Stimulated activated CD4-positive, alpha-beta T cell treated with anti-CD3 and anti-CD28 coated beads, Interleukin-15, amount 100 ng/mL, for 24 hours (primary cell): ENCODE data around the gene PGM2.
A peak's percentile ranks its signal among the peaks of the same experiment; 100 is the strongest.
"Not testable (repeated sequence)": the region's sequence is repeated elsewhere in the genome, so short reads cannot be mapped to it uniquely, and the experiment has no call there.

ENCODE experiments used
- DNase-seq: peaks from one replicate; pipeline ENCODE4 v3.0.0-alpha.2; 2020

Gene PGM2

GRCh38 chr4:37826295-37827029 lies at the start of gene PGM2:
Gene PGM2, plus strand, starts transcription at chr4:37826686. Its CDS starts 47 bp downstream, at chr4:37826733.
- peak; percentile 95 for DNase-seq

GRCh38 chr4:37779896-37780295 lies 46.6 kb upstream of the PGM2 start:
- no peak for DNase-seq

DNA sequence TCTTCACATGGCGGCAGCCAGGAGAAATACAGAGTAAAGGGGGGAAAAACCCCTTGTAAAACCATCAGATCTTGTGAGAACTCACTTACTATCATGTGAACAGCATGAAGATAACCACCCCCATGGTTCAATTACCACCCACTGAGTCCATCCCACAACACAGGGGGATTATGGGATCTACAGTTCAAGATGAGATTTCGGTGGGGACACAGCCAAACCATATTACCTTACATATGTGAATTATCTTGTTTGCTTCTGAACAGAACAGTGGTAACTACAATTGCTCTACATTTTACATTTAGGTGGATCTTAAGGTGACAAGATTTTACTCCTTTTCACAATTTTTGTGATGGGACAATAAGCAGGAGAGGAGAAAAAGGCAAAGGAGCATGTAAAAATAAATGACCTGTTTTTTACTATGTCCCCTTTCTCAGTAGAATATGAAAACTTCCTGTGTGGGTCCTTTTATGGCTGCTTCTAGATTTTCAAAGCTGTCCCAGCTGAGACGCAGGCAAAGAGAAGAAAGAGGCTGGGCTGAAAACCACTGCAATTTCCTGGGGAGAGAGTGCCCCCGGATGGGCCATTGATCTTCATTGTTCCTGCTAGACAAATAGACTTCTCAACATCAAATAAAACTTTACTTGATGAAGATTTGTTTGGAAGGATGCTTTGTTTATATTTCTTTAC lies 45.9 kb upstream of the PGM2 start:
- peak; percentile 29 for DNase-seq

- DNase-seq: no peak
These were observed 45.4 kb upstream of the PGM2 start for GRCh38 chr4:37781131-37781455.

- not testable (repeated sequence) for DNase-seq
These were observed 40.2 kb upstream of the PGM2 start for GRCh38 chr4:37786267-37786666.

DNA sequence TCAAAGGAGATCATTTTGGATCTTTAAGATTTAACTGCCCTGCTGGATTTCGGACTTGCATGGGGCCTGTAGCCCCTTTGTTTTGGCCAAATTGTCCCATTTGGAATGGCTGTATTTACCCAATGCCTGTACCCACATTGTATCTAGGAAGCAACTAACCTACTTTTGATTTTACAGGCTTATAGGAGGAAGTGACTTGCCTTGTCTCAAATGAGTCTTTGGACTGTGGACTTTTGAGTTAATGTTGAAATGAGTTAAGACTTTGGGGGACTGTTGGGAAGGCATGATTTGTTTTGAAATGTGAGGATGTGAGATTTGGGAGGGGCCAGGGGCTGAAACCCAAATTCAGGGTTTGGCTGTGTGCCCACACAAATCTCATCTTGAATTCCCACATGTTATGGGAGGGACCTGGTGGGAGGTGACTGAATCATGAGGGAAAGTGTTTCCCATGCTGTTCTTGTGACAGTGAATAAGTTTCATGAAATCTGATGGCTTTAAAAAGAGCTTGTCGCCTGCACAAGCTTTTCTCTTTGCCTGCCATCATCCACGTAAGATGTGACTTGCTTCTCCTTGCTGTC lies 38.5 kb upstream of the PGM2 start:
- DNase-seq: not testable (repeated sequence)

DNA sequence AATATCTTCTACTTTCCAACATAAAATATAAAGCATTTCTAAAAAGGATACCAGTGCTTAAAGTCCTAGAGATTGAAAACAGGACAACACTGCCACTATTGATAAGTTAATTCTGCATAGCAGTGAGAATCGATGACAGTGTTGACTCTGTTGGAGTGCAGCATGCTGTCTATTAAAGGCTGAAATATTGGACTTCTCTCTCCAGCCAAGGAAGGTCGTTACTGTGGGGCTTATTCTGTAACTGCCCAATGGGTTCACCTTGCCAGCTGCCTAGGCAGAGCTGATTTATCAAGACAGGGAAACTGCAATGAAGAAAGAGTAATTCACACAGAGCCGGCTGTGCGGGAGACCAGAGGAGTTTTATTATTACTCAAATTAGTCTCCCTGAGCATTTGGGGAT lies 37.7 kb upstream of the PGM2 start:
- DNase-seq: no peak

DNA sequence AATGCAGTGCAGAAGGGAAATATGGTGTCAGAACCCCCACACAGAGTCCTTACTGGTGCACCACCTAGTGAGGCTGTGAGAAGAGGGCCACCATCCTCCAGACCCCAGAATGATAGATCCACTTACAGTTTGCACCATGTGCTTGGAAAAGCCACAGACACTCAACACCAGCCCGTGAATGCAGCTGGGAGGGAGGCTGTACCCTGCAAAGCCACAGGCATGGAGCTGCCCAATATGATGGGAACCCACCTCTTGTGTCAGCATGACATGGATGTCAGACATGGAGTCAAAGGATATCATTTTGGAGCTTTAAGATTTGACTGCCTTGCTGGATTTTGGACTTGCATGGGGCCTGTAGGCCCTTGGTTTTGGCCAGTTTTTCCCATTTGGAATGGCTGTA lies 34.2 kb upstream of the PGM2 start:
- no peak for DNase-seq

DNA sequence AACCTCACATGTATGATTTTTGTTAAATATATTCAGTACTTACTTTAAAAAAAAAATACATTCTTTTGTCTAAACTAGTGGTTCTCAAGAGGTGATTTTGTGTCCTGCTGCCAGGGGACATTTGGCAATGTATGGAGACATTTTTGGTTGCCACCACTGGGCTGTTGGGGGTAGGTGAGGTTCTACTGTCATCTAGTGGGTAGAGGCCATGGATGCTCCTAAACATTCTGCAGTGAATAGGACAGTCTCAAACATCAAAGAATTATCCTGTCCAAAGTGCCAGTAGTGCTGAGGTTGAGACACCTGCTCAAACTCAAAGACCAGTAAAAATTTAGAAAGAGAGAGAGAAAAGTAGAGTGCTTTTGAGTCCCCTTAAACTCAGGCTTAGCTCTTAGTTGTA lies 32.9 kb upstream of the PGM2 start:
- no peak for DNase-seq

- no peak for DNase-seq
These were observed 32.4 kb upstream of the PGM2 start for GRCh38 chr4:37794056-37794455.

DNA sequence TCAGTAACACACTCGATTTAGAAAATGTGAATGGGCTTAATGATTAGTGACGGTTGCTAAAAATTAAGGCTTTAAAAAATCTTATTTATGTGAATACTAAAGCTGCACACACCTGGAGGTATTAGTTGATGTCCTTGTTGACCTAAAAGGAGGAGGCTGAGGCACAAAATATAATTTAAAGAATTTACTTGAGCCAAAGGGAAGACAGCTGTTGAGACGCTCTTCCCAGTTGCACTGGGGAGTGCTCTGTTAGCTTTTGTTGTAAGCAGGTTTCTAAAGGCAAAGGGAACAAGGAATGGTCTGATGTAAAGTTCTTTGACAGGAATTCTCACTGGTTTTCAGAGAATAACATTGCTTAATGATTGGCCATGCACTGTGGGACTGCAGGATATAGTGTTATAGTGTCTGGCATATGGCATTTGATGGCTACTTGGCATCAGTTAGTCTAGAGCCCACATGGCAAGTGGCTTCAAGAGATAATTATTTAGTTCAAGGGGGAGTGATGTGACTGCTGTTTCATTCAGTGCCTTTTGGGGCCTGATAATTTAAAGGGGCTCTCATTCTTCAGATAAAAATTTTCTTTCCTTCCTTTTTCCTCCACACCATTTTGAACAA lies 30.8 kb upstream of the PGM2 start:
- DNase-seq: no peak

- DNase-seq: no peak
These were observed 29.1 kb upstream of the PGM2 start for GRCh38 chr4:37797374-37797773.

DNA sequence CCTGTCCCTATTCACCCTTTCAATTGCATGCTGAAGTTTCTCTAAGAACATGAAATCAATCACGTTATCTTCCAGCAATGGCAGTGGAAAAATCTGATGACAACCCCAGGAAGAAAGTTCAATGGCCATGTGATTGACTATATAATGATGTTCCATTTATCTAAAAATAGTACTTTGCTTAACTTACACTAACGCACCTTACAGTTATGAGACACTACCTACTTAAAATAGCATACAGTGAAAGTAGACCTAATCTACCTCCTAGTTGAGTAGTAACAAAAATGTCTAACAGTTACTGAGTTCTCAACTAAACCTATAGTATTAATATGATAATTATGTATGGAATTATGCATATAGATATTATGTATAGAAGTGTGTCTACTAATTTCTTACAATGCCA lies 28.6 kb upstream of the PGM2 start:
- DNase-seq: no peak

- no peak for DNase-seq
These were observed 27.9 kb upstream of the PGM2 start for GRCh38 chr4:37798616-37799015.

GRCh38 chr4:37799941-37800554 lies 26.4 kb upstream of the PGM2 start:
- DNase-seq: no peak

- DNase-seq: no peak
These were observed 24.3 kb upstream of the PGM2 start for GRCh38 chr4:37802068-37802666.

- no peak for DNase-seq
These were observed 23.0 kb upstream of the PGM2 start for GRCh38 chr4:37803348-37803973.

GRCh38 chr4:37805091-37805490 lies 21.4 kb upstream of the PGM2 start:
- DNase-seq: no peak

DNA sequence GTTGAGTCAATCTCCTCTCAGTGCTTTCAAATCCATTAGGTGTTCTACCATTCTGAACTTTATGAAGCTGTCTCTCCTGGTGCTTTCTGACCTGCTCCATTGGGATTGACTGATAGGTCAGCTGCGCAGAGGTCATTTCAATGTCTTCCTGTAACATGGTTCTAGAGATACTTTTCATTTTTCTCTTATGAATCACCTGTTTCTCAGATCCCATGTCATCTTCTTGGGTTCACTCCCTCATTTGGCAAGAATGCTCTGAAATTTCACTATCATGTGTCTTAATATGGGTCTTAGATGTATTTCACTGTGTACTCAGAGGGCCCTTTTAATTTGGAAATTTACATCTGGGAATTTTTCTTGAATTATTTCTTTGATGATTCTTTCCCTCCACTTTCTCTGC lies 13.8 kb upstream of the PGM2 start:
- DNase-seq: no peak

DNA sequence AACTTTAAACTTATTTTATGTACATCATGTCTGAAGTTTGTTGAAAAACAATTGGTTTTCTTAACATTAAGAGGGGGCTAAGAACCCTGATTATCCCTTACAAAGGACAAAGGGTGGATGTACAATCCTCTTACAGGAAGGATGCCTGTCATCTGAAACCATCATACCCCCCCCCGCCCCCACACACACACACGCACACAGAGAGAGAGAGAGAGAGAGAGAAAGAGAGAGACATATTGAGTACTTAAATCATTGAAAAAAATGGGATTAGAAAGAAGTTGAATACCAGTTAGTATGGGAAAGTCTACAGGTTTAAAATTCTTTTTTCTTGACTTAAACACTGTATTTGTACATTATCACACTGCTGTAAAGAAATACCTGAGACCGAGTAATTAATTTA lies 10.9 kb upstream of the PGM2 start:
- no peak for DNase-seq

- DNase-seq: no peak
These were observed 10.5 kb upstream of the PGM2 start for GRCh38 chr4:37816006-37816405.

DNA sequence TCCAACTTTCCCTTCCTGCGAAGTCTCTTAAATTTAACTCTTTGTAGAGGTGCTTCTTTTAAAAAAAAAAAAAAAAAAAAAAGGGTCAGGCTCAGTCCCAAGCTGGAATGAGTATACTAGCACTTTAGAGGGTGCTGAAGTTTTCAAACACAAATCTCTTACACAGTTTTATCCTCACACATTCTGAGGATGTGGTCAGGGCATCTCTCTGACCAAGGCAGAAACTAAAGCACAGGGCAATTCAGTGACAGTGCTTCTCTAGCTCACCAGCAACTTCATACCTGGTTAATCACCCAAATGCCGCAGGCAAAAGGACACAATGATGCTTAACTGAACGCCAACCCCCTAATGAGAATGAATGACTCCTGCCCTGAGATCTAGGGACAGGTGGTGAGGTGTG lies 9.8 kb upstream of the PGM2 start:
- no peak for DNase-seq

- no peak for DNase-seq
These were observed 7.7 kb upstream of the PGM2 start for GRCh38 chr4:37818752-37819151.
